Endodermal cell (in vitro differentiated cells): ENCODE measurements around the gene P3H4. TPM values are rescaled to one million over a fixed set of nuclear protein-coding genes. Genes with fewer than 3 reads are reported as not detected.

Experiments used
- DNase-seq: peaks from one replicate; pipeline ENCODE4 v3.0.0-alpha.2; 2017
- H3K27ac ChIP-seq: 2 replicates; pipeline ENCODE4 v1.5.1; 2013; ENCODE audit warnings: mild to moderate bottlenecking, low read depth, low read length, moderate library complexity
- H3K27me3 ChIP-seq: 2 replicates; pipeline ENCODE4 v1.6.1; 2013; ENCODE audit warnings: mild to moderate bottlenecking, low read length, moderate library complexity; ENCODE audit not compliant: insufficient read depth, control insufficient read depth, poor library complexity, severe bottlenecking
- H3K36me3 ChIP-seq: 2 replicates; pipeline ENCODE4 v1.7.0; 2013; ENCODE audit warnings: mild to moderate bottlenecking, low read length, moderate library complexity; ENCODE audit not compliant: control insufficient read depth, insufficient read depth
- H3K4me1 ChIP-seq: one replicate; pipeline ENCODE4 v1.7.0; 2013; ENCODE audit warnings: low read length; ENCODE audit not compliant: control insufficient read depth, insufficient read depth
- H3K4me3 ChIP-seq: 2 replicates; pipeline ENCODE4 v1.5.1; 2013; ENCODE audit warnings: mild to moderate bottlenecking, low read length, moderate library complexity
- H3K9ac ChIP-seq: 2 replicates; pipeline ENCODE4 v1.6.1; 2013; ENCODE audit warnings: mild to moderate bottlenecking, low read length, moderate library complexity; ENCODE audit not compliant: poor library complexity, severe bottlenecking; ENCODE audit errors: extremely low read depth
- H3K9me3 ChIP-seq: 2 replicates; pipeline ENCODE4 v1.6.1; 2013; ENCODE audit warnings: mild to moderate bottlenecking, low read length, moderate library complexity; ENCODE audit not compliant: control insufficient read depth
- H3K27ac Mint-ChIP-seq: 2 replicates; pipeline ENCODE4 v1.8.0; 2020; ENCODE audit warnings: mixed read lengths
- H3K27me3 Mint-ChIP-seq: 2 replicates; pipeline ENCODE4 v1.8.0; 2021; ENCODE audit warnings: mild to moderate bottlenecking, mixed read lengths; ENCODE audit not compliant: insufficient read depth
- H3K36me3 Mint-ChIP-seq: 2 replicates; pipeline ENCODE4 v1.8.0; 2020; ENCODE audit warnings: low read depth, mixed read lengths
- H3K4me1 Mint-ChIP-seq: 2 replicates; pipeline ENCODE4 v1.8.0; 2020; ENCODE audit warnings: mixed read lengths
- H3K4me3 Mint-ChIP-seq: 2 replicates; pipeline ENCODE4 v1.8.0; 2020; ENCODE audit warnings: mild to moderate bottlenecking, moderate library complexity, mixed read lengths
- H3K9me3 Mint-ChIP-seq: 2 replicates; pipeline ENCODE4 v1.8.0; 2020; ENCODE audit warnings: mild to moderate bottlenecking, mixed read lengths
- CTCF ChIP-seq: fragments of 200-600 bp; sonication (generic); conservative IDR thresholded peaks from 2 replicates; pipeline ENCODE4 v1.5.0; 2021; ENCODE audit warnings: antibody characterized with exemption, mild to moderate bottlenecking
- WGBS, 2 experiments: methylation state at CpG; one replicate each; pipeline versions ENCODE4 v1.1.5 to v1.1.7; 2013; ENCODE audit warnings: missing lambda C conversion rate in 2 of 2, mixed read lengths in 1 of 2; ENCODE audit not compliant: insufficient coverage in 1 of 2, insufficient read length in 1 of 2; 5-methylcytosine and 5-hydroxymethylcytosine counted together
- total RNA-seq, 2 donors: library from RNA; stranded (reverse); fragmentation: NEBNext Ultra II Directional in 1 of 2; extraction: Animal tissue kit (Norgen Biotek cat#: 25700) in 1 of 2; gene quantifications; 2 replicates in 1 of 2; 3 replicates in 1 of 2; pipeline ENCODE4 v1.2.1, GENCODE V29; 2021

P3H4 gene
- total RNA-seq, 2 donors from 2014 or later: 23.9 to 40.6 TPM

DNA sequence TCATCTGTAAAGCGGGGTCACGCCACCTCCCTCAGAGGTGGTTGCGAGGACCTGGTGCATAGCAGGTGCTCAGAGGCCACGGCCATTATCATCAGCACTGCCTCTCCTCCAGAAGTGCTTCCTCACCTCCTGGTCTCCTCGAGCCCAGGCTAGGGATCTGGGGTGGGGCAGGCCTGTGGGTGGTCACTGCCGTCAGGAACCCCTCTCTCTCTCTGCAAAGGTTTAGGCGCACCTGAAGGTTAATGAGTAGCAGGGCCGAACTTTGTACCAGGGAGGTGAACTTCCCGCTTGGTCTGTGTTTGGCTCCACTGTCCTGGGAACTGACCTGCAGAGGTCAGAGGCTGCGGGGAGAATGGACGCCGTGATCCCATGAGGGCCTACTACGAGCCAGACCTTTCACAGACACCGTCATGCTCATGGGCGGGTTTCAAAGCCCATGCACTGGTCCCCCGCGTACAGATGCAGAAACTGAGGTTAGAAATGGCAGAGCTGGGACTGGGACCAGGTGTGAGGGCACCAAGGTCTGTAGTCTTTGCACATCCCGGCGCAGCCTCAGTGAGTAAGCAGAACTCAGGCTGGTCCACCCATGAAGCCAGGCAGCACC lies 39.1 kb downstream of the P3H4 start:
- H3K27me3 Mint-ChIP-seq: no peaks in the 10 kb centered on the region
- Histone ChIP-seq H3K4me3 (no peak overlapping the region), H3K9me3 (no peaks in the 10 kb centered on the region), H3K36me3 (peaks cover 75% of the 10 kb centered on the region), H3K27ac (no peak overlapping the region), H3K4me1 (peaks cover 6% of the 10 kb centered on the region), H3K27me3 (no peaks in the 10 kb centered on the region), H3K9ac (no peak overlapping the region)
- TF ChIP-seq CTCF: no peak
- no peak for DNase-seq
- H3K36me3 Mint-ChIP-seq: peaks cover 68% of the 10 kb centered on the region
- H3K4me1 Mint-ChIP-seq: peaks cover 21% of the 10 kb centered on the region
- no peak overlapping the region for H3K4me3 Mint-ChIP-seq
- WGBS, 2 experiments: 96 to 97% methylated on average over 11 to 19 of the region's 19 CpGs
- H3K27ac Mint-ChIP-seq: peak overlapping the region; percentile 77
- no peaks in the 10 kb centered on the region for H3K9me3 Mint-ChIP-seq

DNA sequence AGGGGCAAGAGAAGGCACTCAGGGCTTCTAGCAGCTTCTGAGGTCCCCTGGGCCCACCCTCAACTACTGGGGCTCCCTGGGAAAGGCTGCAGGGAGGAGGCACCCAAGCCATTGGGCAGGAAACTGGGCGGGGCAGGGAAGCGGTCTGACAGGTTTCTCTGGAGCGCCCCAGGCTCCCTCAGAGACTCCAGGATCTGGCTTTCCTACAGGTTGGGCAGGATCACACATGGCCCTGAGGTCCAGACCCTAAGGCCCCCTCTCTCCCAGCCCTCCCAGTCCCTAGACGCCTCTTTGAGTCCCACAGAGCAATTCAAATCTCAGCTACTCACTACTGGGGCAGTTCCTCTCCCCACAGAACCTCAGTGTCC lies 39.5 kb downstream of the P3H4 start:
- peaks cover 17% of the 10 kb centered on the region for H3K4me1 Mint-ChIP-seq
- Histone ChIP-seq H3K4me1 (peaks cover under 1% of the 10 kb centered on the region), H3K36me3 (peaks cover 75% of the 10 kb centered on the region), H3K9ac (no peak overlapping the region), H3K9me3 (no peaks in the 10 kb centered on the region), H3K27ac (no peak overlapping the region), H3K27me3 (no peaks in the 10 kb centered on the region), H3K4me3 (no peak overlapping the region)
- no peak overlapping the region for H3K4me3 Mint-ChIP-seq
- H3K27ac Mint-ChIP-seq: peak overlapping the region; percentile 77
- no peaks in the 10 kb centered on the region for H3K27me3 Mint-ChIP-seq
- H3K9me3 Mint-ChIP-seq: no peaks in the 10 kb centered on the region
- peaks cover 73% of the 10 kb centered on the region for H3K36me3 Mint-ChIP-seq
- TF ChIP-seq CTCF: no peak
- 93 to 94% methylated on average over 3 to 4 of the region's 4 CpGs for WGBS, 2 experiments
- peak; percentile 84 for DNase-seq

- H3K27ac ChIP-seq: no peak overlapping the region
- DNase-seq: no peak
- H3K9me3 ChIP-seq: no peaks in the 10 kb centered on the region
- 92 to 100% methylated on average over 3 to 17 of the region's 17 CpGs for WGBS, 2 experiments
- H3K4me1 ChIP-seq: no peaks in the 10 kb centered on the region
- peaks cover 17% of the 10 kb centered on the region for H3K4me1 Mint-ChIP-seq
- H3K4me3 ChIP-seq: no peak overlapping the region
- peaks cover 76% of the 10 kb centered on the region for H3K36me3 ChIP-seq
- no peaks in the 10 kb centered on the region for H3K27me3 Mint-ChIP-seq
- H3K27me3 ChIP-seq: no peaks in the 10 kb centered on the region
- H3K9me3 Mint-ChIP-seq: no peaks in the 10 kb centered on the region
- no peak for TF ChIP-seq CTCF
- no peak overlapping the region for H3K27ac Mint-ChIP-seq
- no peak overlapping the region for H3K9ac ChIP-seq
- H3K4me3 Mint-ChIP-seq: no peak overlapping the region
- peaks cover 76% of the 10 kb centered on the region for H3K36me3 Mint-ChIP-seq
Observed at GRCh38 chr17:41771389-41772206, 40.2 kb downstream of the P3H4 start.
